Smooth muscle cell (in vitro differentiated cells): ENCODE results near the gene ABCC2. TPM values are rescaled to one million over a fixed set of nuclear protein-coding genes. Genes with fewer than 3 reads are reported as not detected.

Source experiments
- DNase-seq: peaks from one replicate; lab custom pipeline; 2025; ENCODE audit not compliant: unreplicated experiment; lab: John Stamatoyannopoulos, UW
- H2AFZ ChIP-seq: fragments of 200-600 bp; sonication (generic); 2 replicates; pipeline ENCODE4 v1.6.0; 2016; ENCODE audit warnings: antibody characterized with exemption, low read depth, mild to moderate bottlenecking
- H3F3A ChIP-seq: fragments of 200-600 bp; sonication (generic); 2 replicates; pipeline ENCODE4 v1.6.0; 2017; ENCODE audit warnings: antibody characterized with exemption, low read depth
- H3K27ac ChIP-seq: fragments of 200-600 bp; sonication (generic); 2 replicates; pipeline ENCODE4 v1.5.1; 2016; ENCODE audit warnings: low read depth, mild to moderate bottlenecking
- H3K27me3 ChIP-seq: fragments of 200-600 bp; sonication (generic); 2 replicates; pipeline ENCODE4 v1.6.1; 2016; ENCODE audit warnings: low read depth, mild to moderate bottlenecking
- H3K36me3 ChIP-seq: fragments of 200-600 bp; sonication (generic); 2 replicates; pipeline ENCODE4 v1.5.1; 2016; ENCODE audit warnings: low read depth
- H3K4me1 ChIP-seq: fragments of 200-600 bp; sonication (generic); 2 replicates; pipeline ENCODE4 v1.5.1; 2016; ENCODE audit warnings: low read depth
- H3K4me2 ChIP-seq: fragments of 200-600 bp; sonication (generic); 2 replicates; pipeline ENCODE4 v1.6.0; 2016; ENCODE audit warnings: mild to moderate bottlenecking
- H3K4me3 ChIP-seq: fragments of 200-600 bp; sonication (generic); 2 replicates; pipeline ENCODE4 v1.5.1; 2016; ENCODE audit warnings: mild to moderate bottlenecking
- H3K79me2 ChIP-seq: fragments of 200-600 bp; sonication (generic); 2 replicates; pipeline ENCODE4 v1.6.0; 2016; ENCODE audit warnings: low read depth, mild to moderate bottlenecking
- H3K9ac ChIP-seq: fragments of 200-600 bp; sonication (generic); 2 replicates; pipeline ENCODE4 v1.6.0; 2016; ENCODE audit warnings: low read depth
- H3K9me3 ChIP-seq: fragments of 200-600 bp; sonication (generic); replicated peaks from 2 replicates; pipeline ENCODE4 v1.5.1; 2016; ENCODE audit warnings: low read depth
- H4K20me1 ChIP-seq: fragments of 200-600 bp; sonication (generic); 2 replicates; pipeline ENCODE4 v1.6.0; 2016; ENCODE audit warnings: low read depth
- WGBS: methylation state at CpG from one replicate; pipeline ENCODE4 v1.1.7; 2016; ENCODE audit warnings: low lambda C conversion rate; 5-methylcytosine and 5-hydroxymethylcytosine counted together
- polyA plus RNA-seq: library from polyadenylated mRNA; unstranded; fragments of >200 nt; fragmentation: Nextera tagmentation; extraction: Ambion mirVana; gene quantifications from 2 replicates; pipeline ENCODE4 v1.2.1, GENCODE V29; 2016
- total RNA-seq: library from RNA; depleted of rRNA; stranded (reverse); fragments of >200 nt; gene quantifications from 2 replicates; pipeline ENCODE4 v1.2.3, GENCODE V29; 2014
- TF ChIP-seq, protein P1 (sequence below): fragments of 200-600 bp; sonication (generic); IDR thresholded peaks from 2 replicates; pipeline ENCODE4 v1.5.1; 2017; ENCODE audit warnings: borderline replicate concordance, mild to moderate bottlenecking, antibody characterized with exemption; ENCODE audit not compliant: insufficient read depth, poor library complexity, severe bottlenecking

The ABCC2 gene
- total and polyA plus RNA-seq, 2 experiments from 2014 or later = 0.36 to 3.0 TPM

DNA sequence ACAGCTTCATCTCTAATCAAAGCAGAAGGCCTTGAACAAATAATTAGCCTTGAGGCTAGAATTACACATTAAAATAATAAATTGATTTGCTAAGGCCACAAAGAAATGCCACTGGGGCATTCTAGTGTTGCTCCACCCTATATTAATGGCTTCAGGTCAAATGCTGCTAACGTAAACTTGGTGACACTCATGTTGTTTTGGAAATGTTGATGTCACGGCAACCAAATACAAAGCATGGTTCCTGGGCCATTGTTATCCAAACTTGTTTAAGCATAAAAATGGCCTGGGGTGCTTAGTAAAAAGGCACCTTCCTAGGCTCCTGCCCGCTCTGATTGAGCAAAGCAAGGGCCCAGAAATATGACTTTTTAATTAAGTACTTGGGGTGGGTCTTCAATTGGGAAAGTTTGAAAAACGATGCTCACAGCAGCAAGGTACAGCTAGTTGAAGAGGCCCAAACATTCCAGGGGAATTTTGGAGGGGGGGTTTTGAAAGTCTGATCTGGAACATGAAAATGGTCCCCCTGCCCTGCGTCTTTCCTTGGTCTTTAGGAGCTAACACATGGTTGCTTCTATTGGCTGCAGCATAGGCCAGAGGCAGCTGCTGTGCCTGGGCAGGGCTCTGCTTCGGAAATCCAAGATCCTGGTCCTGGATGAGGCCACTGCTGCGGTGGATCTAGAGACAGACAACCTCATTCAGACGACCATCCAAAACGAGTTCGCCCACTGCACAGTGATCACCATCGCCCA, 67.8 kb downstream of the ABCC2 start:
- Histone ChIP-seq H3K79me2 (no peaks in the 10 kb centered on the region), H3K4me3 (no peak overlapping the region), H3K4me2 (no peak overlapping the region), H4K20me1 (no peaks in the 10 kb centered on the region), H3K9me3 (no peaks in the 10 kb centered on the region), H3K9ac (no peak overlapping the region), H3K4me1 (peaks cover 4% of the 10 kb centered on the region), H3K36me3 (no peaks in the 10 kb centered on the region), H3K27me3 (no peaks in the 10 kb centered on the region), H3F3A (peaks cover 4% of the 10 kb centered on the region), H2AFZ (no peak overlapping the region), H3K27ac (no peak overlapping the region)
- TF ChIP-seq, protein P1, sequence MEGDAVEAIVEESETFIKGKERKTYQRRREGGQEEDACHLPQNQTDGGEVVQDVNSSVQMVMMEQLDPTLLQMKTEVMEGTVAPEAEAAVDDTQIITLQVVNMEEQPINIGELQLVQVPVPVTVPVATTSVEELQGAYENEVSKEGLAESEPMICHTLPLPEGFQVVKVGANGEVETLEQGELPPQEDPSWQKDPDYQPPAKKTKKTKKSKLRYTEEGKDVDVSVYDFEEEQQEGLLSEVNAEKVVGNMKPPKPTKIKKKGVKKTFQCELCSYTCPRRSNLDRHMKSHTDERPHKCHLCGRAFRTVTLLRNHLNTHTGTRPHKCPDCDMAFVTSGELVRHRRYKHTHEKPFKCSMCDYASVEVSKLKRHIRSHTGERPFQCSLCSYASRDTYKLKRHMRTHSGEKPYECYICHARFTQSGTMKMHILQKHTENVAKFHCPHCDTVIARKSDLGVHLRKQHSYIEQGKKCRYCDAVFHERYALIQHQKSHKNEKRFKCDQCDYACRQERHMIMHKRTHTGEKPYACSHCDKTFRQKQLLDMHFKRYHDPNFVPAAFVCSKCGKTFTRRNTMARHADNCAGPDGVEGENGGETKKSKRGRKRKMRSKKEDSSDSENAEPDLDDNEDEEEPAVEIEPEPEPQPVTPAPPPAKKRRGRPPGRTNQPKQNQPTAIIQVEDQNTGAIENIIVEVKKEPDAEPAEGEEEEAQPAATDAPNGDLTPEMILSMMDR = no peak
- WGBS = 76% methylated on average over 11 of the region's 11 CpGs
- DNase-seq = no peak

- Histone ChIP-seq H3K4me2 (no peak overlapping the region), H3F3A (no peaks in the 10 kb centered on the region), H3K9me3 (no peaks in the 10 kb centered on the region), H3K27ac (no peak overlapping the region), H4K20me1 (no peaks in the 10 kb centered on the region), H2AFZ (no peak overlapping the region), H3K36me3 (no peaks in the 10 kb centered on the region), H3K4me1 (peaks cover 4% of the 10 kb centered on the region), H3K79me2 (no peaks in the 10 kb centered on the region), H3K27me3 (no peaks in the 10 kb centered on the region), H3K4me3 (no peak overlapping the region), H3K9ac (no peak overlapping the region)
- TF ChIP-seq, protein P1 = no peak
- WGBS = 76% methylated on average over 5 of the region's 5 CpGs
- no peak for DNase-seq
These were observed 68.4 kb downstream of the ABCC2 start for GRCh38 chr10:99850767-99851340.

DNA sequence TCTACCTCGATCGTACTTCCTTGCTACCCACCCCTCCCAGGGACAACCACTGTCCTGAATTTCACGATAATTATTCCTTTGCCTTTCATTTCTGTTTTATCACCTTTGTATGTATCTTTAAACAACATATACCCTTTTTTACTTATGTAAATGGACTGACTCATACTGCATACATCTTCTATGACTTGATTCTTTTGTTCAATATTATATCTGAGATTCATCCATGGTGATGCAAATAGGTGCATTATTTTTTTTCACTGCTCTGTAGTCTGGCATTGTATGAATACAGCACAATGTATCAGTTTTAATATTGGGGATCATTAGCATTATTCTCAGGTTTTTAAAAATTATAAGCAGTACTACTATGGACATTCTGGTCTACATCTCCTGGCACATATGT, 69.4 kb downstream of the ABCC2 start:
- 100% methylated on average over 3 of the region's 3 CpGs for WGBS
- Histone ChIP-seq H3K9ac (no peak overlapping the region), H3F3A (no peaks in the 10 kb centered on the region), H3K27ac (no peak overlapping the region), H3K27me3 (no peaks in the 10 kb centered on the region), H3K9me3 (no peaks in the 10 kb centered on the region), H4K20me1 (no peaks in the 10 kb centered on the region), H3K4me3 (no peak overlapping the region), H3K4me2 (no peak overlapping the region), H3K79me2 (no peaks in the 10 kb centered on the region), H2AFZ (no peak overlapping the region), H3K4me1 (no peaks in the 10 kb centered on the region), H3K36me3 (no peaks in the 10 kb centered on the region)
- no peak for DNase-seq
- TF ChIP-seq, protein P1 = no peak
